ENCODE data around the gene LRRFIP1. TPM values are rescaled to one million over a fixed set of nuclear protein-coding genes. Genes with fewer than 3 reads are reported as not detected.

The LRRFIP1 gene
- total and polyA plus RNA-seq, 10 of the 15 experiments (the other 5 are each of a cell fraction or from before 2014, with no cell fraction given) = 36.2 to 120 (median 74.3) TPM

DNA sequence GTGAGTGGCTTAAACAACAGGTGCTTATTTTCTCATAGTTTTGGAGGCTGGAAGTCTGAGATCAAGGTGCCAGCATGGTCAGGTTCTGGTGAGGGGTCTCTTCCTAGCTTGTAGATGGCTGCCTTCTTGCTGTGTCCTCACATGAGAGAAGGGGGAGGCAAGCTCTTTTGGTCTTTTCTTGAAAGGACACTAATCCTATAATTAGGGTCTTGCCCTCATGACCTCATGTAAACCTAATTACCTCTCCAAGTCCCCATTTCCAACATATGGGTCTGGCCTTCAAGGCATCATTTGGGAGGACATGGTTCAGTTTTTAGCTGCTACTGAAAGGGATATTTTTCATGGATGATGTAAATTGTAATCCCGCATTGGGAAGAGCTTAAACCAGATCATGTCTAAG, 189.1 kb downstream of the LRRFIP1 start (continued):
- TF ChIP-seq, protein P1, sequence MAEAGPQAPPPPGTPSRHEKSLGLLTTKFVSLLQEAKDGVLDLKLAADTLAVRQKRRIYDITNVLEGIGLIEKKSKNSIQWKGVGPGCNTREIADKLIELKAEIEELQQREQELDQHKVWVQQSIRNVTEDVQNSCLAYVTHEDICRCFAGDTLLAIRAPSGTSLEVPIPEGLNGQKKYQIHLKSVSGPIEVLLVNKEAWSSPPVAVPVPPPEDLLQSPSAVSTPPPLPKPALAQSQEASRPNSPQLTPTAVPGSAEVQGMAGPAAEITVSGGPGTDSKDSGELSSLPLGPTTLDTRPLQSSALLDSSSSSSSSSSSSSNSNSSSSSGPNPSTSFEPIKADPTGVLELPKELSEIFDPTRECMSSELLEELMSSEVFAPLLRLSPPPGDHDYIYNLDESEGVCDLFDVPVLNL (IDR thresholded peaks at IDR 0.05; ENCODE audit: low read depth, low read length) = no peak

DNA sequence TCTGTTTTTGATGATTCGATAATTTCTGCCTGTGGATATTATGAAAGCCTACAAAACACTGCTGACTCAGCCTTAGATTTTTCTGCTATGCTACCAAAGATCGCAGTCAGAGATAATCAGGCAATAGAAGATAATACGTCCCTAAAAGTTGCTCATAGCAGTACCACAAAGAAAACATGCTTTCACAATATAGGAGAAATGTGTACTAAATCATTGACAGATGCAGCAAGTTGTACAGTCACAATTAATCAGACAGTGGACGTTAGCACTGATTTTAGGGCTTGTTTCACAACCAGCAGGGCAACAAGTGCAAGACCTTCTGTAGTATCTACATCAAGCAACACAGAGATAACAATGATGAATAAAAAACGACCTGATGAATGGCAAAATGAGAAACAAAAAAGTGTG, 190.7 kb downstream of the LRRFIP1 start:
- in situ Hi-C loops (cut with MboI) (no loop called here), intact Hi-C loops (cut with micrococcal nuclease; ENCODE audit: unreplicated experiment) (no loop called here)
- Histone ChIP-seq H4K20me1 (ENCODE audit: control insufficient read depth, insufficient read depth) (no peaks in the 10 kb centered on the region), H3K27me3 (replicated peaks in 1 of 2; ENCODE audit: control insufficient read depth in 2 of 2, insufficient read depth in 2 of 2, low read length in 1 of 2) (no peaks in the 10 kb centered on the region), H3K4me3 (no peak overlapping the region), H3K27ac (ENCODE audit: control insufficient read depth, insufficient read depth) (no peak overlapping the region), H3K4me1 (ENCODE audit: control insufficient read depth, insufficient read depth, low read length) (no peaks in the 10 kb centered on the region; the same call in 1 of the 2 replicates), H3K4me2 (ENCODE audit: control insufficient read depth, insufficient read depth) (no peak overlapping the region), H3K9ac (ENCODE audit: control insufficient read depth, insufficient read depth, low read length) (no peak overlapping the region), H3K9me3 (replicated peaks; ENCODE audit: control insufficient read depth, insufficient read depth, low read length) (no peaks in the 10 kb centered on the region), H3K36me3 (ENCODE audit: control insufficient read depth in 2 of 2, insufficient read depth in 2 of 2, low read length in 1 of 2) (no peaks in the 10 kb centered on the region), H3K79me2 (ENCODE audit: control insufficient read depth, insufficient read depth, low read length) (no peaks in the 10 kb centered on the region), H2AFZ (ENCODE audit: control insufficient read depth, low read depth, low read length) (no peak overlapping the region)
- CTCF ChIA-PET = no interaction called here
- SMC1A ChIA-PET (ENCODE audit: uncharacterized antibody, unreplicated experiment) = interaction anchor here (0.9 to 1.9 kb wide), 2 partner anchors 10 to 291 kb away, joined by 3 to 6 read pairs; no protein-coding TSS in a partner anchor
- BruUV-seq (replicated peaks) = no TSS peak
- whole genome bisulfite sequencing (ENCODE audit: insufficient coverage, insufficient replicate concordance, low lambda C conversion rate, missing lambda C conversion rate) = 67% methylated on average over 5 of the region's 5 CpGs
- ATAC-seq (no peak), FAIRE-seq (no peak), DNase-seq (ENCODE audit: low read depth, low spot score) (no peak)
- TF ChIP-seq HDGF (IDR thresholded peaks at IDR 0.05) = no peak
- TF ChIP-seq, protein P2, sequence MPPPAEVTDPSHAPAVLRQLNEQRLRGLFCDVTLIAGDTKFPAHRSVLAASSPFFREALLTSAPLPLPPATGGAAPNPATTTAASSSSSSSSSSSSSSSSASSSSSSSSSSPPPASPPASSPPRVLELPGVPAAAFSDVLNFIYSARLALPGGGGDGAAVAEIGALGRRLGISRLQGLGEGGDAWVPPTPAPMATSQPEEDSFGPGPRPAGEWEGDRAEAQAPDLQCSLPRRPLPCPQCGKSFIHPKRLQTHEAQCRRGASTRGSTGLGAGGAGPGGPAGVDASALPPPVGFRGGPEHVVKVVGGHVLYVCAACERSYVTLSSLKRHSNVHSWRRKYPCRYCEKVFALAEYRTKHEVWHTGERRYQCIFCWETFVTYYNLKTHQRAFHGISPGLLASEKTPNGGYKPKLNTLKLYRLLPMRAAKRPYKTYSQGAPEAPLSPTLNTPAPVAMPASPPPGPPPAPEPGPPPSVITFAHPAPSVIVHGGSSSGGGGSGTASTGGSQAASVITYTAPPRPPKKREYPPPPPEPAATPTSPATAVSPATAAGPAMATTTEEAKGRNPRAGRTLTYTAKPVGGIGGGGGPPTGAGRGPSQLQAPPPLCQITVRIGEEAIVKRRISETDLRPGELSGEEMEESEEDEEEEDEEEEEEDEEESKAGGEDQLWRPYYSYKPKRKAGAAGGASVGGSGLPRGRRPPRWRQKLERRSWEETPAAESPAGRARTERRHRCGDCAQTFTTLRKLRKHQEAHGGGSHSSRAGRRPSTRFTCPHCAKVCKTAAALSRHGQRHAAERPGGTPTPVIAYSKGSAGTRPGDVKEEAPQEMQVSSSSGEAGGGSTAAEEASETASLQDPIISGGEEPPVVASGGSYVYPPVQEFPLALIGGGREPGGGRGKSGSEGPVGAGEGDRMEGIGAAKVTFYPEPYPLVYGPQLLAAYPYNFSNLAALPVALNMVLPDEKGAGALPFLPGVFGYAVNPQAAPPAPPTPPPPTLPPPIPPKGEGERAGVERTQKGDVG (CRISPR knock-in tag; IDR thresholded peaks at IDR 0.05) = no peak
- no peak for TF ChIP-seq YY1 (IDR thresholded peaks at IDR 0.05; ENCODE audit: low read depth, low read length)
- TF ChIP-seq HCFC1 (IDR thresholded peaks at IDR 0.05; ENCODE audit: low read length) = no peak
- no peak for TF ChIP-seq NFXL1 (IDR thresholded peaks at IDR 0.05; ENCODE audit: borderline replicate concordance)
- RAD21 ChIA-PET (ENCODE audit: unreplicated experiment) = no interaction called here
- POLR2A ChIA-PET = no interaction called here

Data from GM12878 (cell line).